Nephron progenitor cell (in vitro differentiated cells): Measurements from ENCODE around the gene PTAFR.
"Not testable (repeated sequence)": the region's sequence is repeated elsewhere in the genome, so short reads cannot be mapped to it uniquely, and the experiment has no call there.

ENCODE experiments used
- DNase-seq: peaks from one replicate; pipeline ENCODE4 v3.0.0; 2021
- H3K27ac Mint-ChIP-seq: 2 replicates; pipeline ENCODE4 v1.8.0; 2021; ENCODE audit warnings: mild to moderate bottlenecking, moderate library complexity, mixed read lengths
- H3K27me3 Mint-ChIP-seq: 2 replicates; pipeline ENCODE4 v1.8.0; 2021; ENCODE audit warnings: mild to moderate bottlenecking, low read depth, mixed read lengths; ENCODE audit not compliant: poor library complexity
- H3K36me3 Mint-ChIP-seq: 2 replicates; pipeline ENCODE4 v1.8.0; 2021; ENCODE audit warnings: low read depth, mixed read lengths
- H3K4me1 Mint-ChIP-seq: 2 replicates; pipeline ENCODE4 v1.8.0; 2021; ENCODE audit warnings: mixed read lengths
- H3K4me3 Mint-ChIP-seq: 2 replicates; pipeline ENCODE4 v1.8.0; 2021; ENCODE audit warnings: mild to moderate bottlenecking, moderate library complexity, mixed read lengths
- H3K9me3 Mint-ChIP-seq: 2 replicates; pipeline ENCODE4 v1.8.0; 2021; ENCODE audit warnings: mild to moderate bottlenecking, moderate library complexity, mixed read lengths
- TF ChIP-seq, protein P1 (sequence below): fragments of 200-600 bp; sonication (generic); IDR thresholded peaks from 2 replicates; pipeline ENCODE4 v1.5.0; 2021; ENCODE audit warnings: antibody characterized with exemption

PTAFR gene

DNA sequence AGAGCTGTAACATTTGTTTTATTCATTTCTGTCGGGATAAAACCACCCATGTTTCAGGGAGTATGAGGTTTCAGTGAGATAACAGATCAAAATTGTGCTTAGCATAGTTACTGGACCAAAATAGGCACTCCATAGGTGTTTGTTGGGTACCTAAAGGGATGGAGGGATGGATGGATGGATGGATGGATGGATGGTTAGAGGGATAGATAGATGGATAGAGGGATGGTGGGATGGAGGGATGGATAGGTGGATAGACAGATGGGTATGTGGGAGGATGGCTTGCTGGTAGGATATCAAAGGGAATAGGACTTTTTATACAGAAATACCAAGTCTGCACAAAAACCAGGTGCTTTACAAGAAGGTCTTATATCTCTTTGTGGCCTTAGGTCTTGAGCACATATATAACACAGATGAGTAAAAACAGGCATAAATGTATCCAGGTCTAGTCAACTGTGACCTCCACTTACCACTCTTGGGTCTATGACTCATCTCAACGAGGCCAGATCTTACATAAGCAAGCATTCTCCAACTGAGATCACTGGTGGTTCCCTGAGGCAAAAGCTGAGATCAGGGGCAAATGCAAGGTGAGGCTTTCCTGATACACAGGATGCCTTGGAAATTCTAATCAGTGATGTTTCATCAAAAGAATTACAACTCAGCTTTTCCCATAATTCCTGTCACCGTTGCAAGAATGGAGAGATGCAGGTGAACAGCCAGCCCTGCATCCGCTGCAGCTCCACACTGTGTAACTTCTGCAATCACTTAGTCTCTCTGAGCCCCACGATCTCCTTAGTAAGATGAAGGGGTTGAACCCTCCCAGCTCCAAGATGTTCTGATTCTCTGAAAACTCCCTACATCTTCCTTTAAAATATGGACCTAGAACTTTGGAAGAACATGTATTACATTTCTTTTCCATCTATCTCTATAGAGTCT, 32.0 kb downstream of the PTAFR start:
- no peak for DNase-seq
- H3K4me3 Mint-ChIP-seq: no peak overlapping the region
- peaks cover 13% of the 10 kb centered on the region for H3K4me1 Mint-ChIP-seq
- no peaks in the 10 kb centered on the region for H3K9me3 Mint-ChIP-seq
- TF ChIP-seq, protein P1, sequence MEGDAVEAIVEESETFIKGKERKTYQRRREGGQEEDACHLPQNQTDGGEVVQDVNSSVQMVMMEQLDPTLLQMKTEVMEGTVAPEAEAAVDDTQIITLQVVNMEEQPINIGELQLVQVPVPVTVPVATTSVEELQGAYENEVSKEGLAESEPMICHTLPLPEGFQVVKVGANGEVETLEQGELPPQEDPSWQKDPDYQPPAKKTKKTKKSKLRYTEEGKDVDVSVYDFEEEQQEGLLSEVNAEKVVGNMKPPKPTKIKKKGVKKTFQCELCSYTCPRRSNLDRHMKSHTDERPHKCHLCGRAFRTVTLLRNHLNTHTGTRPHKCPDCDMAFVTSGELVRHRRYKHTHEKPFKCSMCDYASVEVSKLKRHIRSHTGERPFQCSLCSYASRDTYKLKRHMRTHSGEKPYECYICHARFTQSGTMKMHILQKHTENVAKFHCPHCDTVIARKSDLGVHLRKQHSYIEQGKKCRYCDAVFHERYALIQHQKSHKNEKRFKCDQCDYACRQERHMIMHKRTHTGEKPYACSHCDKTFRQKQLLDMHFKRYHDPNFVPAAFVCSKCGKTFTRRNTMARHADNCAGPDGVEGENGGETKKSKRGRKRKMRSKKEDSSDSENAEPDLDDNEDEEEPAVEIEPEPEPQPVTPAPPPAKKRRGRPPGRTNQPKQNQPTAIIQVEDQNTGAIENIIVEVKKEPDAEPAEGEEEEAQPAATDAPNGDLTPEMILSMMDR: no peak
- H3K27ac Mint-ChIP-seq: no peak overlapping the region
- H3K27me3 Mint-ChIP-seq: peaks cover 4% of the 10 kb centered on the region
- no peaks in the 10 kb centered on the region for H3K36me3 Mint-ChIP-seq

DNA sequence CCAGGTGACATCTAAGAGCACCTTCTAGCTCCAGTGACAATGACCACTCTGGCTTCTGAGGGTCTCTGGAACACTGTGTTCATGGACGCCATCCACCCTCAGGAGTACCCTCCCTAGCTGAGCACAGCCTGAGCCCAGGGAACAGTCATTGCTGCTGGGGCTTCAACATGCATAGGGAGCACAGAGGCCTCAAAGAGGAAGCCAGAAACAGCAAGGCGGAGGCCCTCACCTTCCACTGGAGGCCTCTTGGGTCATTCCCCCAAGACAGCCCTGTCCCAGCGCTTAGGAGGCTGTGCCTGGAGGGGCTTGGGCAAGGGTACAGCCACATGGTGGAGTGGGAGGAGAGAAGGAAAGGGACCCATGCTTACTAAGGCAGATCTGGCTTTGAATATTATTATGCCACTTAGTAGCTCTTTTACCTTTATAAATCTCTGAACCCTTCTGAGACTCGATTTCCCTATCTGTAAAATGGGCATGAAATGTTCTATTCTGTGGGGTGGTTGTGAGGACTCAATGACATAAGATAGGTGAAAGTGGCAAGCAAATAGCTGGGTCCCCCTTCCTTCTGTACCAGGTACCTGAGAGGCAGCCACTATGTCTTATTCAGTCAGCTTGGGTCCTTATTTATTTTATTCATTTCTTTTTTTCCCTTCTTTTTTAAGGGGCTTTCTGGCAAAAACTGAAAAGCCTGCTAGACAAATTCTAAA, 32.8 kb downstream of the PTAFR start:
- TF ChIP-seq, protein P1: no peak
- Mint-ChIP-seq H3K4me1 (peaks cover 13% of the 10 kb centered on the region), H3K4me3 (no peak overlapping the region), H3K27ac (no peak overlapping the region), H3K9me3 (no peaks in the 10 kb centered on the region), H3K36me3 (no peaks in the 10 kb centered on the region), H3K27me3 (peaks cover 4% of the 10 kb centered on the region)
- DNase-seq: no peak

DNA sequence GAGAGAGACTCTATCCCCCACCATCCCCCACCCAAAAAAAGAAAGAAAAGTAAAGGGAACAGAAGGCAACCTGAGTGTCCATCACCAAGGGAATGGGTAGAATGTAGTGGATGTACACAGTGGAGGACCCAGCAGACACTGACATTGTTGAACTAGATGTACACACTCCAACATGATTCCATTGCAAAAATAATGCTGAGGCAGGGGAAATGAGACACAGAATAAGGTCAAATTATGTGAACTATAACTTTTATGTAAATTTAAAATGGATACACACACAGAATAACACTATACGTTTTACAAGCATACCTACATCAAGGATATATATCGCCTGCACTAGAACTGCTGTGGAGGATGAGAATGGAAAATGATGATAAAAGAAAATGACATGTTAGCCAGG, 34.8 kb downstream of the PTAFR start:
- H3K4me3 Mint-ChIP-seq: no peak overlapping the region
- H3K4me1 Mint-ChIP-seq: no peaks in the 10 kb centered on the region
- no peaks in the 10 kb centered on the region for H3K36me3 Mint-ChIP-seq
- no peak for DNase-seq
- no peak overlapping the region for H3K27ac Mint-ChIP-seq
- TF ChIP-seq, protein P1: no peak
- no peaks in the 10 kb centered on the region for H3K9me3 Mint-ChIP-seq
- H3K27me3 Mint-ChIP-seq: peaks cover 4% of the 10 kb centered on the region

DNA sequence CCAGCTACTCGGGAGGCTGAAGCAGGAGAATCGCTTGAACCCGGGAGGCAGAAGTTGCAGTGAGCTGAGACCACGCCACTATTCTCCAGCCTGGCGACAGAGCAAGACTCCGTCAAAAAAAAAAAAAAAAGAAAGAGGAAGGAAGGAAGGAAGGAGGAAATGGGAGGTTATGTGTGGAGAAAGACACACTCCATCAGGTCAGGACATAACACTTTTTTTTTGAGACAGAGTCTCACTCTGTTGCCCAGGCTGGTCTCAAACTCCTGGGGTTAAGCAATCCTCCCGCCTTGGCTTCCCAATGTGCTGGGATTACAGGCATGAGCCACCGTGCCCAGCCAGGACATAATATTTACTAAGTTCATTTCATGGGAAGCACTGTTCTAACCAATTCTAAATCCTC, 36.6 kb downstream of the PTAFR start:
- not testable (repeated sequence) for H3K9me3 Mint-ChIP-seq, H3K27ac Mint-ChIP-seq, H3K27me3 Mint-ChIP-seq, DNase-seq, H3K4me3 Mint-ChIP-seq, H3K36me3 Mint-ChIP-seq
- peaks cover 14% of the 10 kb centered on the region for H3K4me1 Mint-ChIP-seq

DNA sequence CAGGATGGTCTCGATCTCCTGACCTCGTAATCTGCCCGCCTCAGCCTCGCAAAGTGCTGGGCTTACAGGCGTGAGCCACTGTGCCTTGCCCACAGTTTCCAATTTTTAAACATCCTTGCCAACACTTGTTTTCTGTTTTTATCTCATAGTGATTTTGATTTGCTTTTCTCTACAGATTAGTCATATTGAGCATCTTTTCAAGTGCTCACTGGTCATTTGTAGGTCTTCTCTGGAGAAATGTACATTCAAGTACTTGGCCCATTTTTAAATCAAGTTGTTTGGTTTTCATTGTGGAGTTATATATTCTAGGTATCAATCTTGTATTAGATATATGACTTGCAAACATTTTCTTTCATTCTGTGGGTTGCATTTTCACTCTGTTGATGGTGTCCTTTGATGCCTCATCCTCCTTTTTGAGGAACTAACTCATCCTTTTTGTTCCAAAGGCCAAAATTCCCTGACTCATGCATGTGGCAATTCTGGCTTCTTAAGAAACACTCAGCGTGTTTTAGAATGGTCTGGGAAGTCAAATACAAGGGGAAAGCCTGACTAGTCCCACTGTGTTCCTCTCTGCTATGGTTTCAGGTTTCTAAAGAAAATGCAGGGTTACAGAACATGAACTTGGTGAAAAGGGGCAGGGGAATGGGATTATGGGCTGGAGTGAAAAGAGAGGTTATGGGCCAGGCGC, 37.3 kb downstream of the PTAFR start:
- TF ChIP-seq, protein P1: no peak
- Mint-ChIP-seq H3K4me3 (no peak overlapping the region), H3K4me1 (peaks cover 14% of the 10 kb centered on the region), H3K27me3 (peaks cover 4% of the 10 kb centered on the region), H3K27ac (no peak overlapping the region), H3K9me3 (peaks cover 12% of the 10 kb centered on the region), H3K36me3 (no peaks in the 10 kb centered on the region)
- no peak for DNase-seq
